Ovary (tissue), 9 donors: Measurements from ENCODE around the gene ABCA9. TPM values are rescaled to one million over a fixed set of nuclear protein-coding genes. Genes with fewer than 3 reads are reported as not detected.
A peak's percentile ranks its signal among the peaks of the same experiment; 100 is the strongest.

Experiments used
- DNase-seq, 5 donors: peaks; one replicate each; pipeline ENCODE4 v3.0.0-alpha.2; 2019 to 2020
- H3K27ac ChIP-seq, 2 donors: fragments of 200-600 bp; one replicate each; pipeline versions ENCODE4 v1.5.1 to v1.8.0; 2019 to 2022
- H3K27me3 ChIP-seq: fragments of 200-600 bp; one replicate; pipeline ENCODE4 v1.8.0; 2022
- H3K36me3 ChIP-seq: fragments of 200-600 bp; sonication (generic); one replicate; pipeline ENCODE4 v1.5.1; 2019
- H3K4me1 ChIP-seq: one replicate; pipeline ENCODE4 v1.8.1; 2013; ENCODE audit warnings: mild to moderate bottlenecking, moderate library complexity; ENCODE audit not compliant: insufficient read depth
- H3K4me3 ChIP-seq: fragments of 200-600 bp; sonication (generic); one replicate; pipeline ENCODE4 v1.5.1; 2017
- H3K9me3 ChIP-seq, 2 donors: fragments of 200-600 bp in 1 of 2; sonication (generic) in 1 of 2; one replicate each; pipeline versions ENCODE4 v1.5.1 to v1.8.1; 2013 to 2019; ENCODE audit warnings: mild to moderate bottlenecking in 1 of 2, moderate library complexity in 1 of 2
- CTCF ChIP-seq, 3 donors: fragments of 450-650 bp in 2 of 3; fragments of 200-600 bp in 1 of 3; IDR thresholded peaks; one replicate each; pipeline versions ENCODE4 v1.5.1 to v1.8.0; 2016 to 2022; ENCODE audit warnings: antibody characterized with exemption in 3 of 3, mild to moderate bottlenecking in 1 of 3
- EP300 ChIP-seq: sonication (generic); formaldehyde crosslinking; IDR thresholded peaks from one replicate; pipeline ENCODE4 v1.6.1; 2017; ENCODE audit warnings: antibody characterized with exemption
- POLR2A ChIP-seq: fragments of 450-650 bp; IDR thresholded peaks from one replicate; pipeline ENCODE4 v1.6.1; 2017; ENCODE audit warnings: antibody characterized with exemption, mild to moderate bottlenecking, moderate library complexity
- WGBS, 3 donors: extraction: QIAGEN DNeasy Blood & Tissue Kit in 1 of 3; methylation state at CpG; one replicate each; pipeline versions ENCODE4 v1.1.5 to v1.1.7; 2013 to 2017; 5-methylcytosine and 5-hydroxymethylcytosine counted together
- intact Hi-C, 4 donors: fragments of 100-400 bp; cut with DNase I; formaldehyde crosslinking; loops; one replicate each; pipeline versions ENCODE4 v1.11.0 to v1.15.1; 2022 to 2023
- polyA plus RNA-seq, 2 donors: library from polyadenylated mRNA; stranded (reverse); fragments of 200-250 nt in 1 of 2; fragments of 350-450 nt in 1 of 2; fragmentation: Illumina TruSeq in 1 of 2; extraction: RNeasy Lipid Tissue Mini Kit (QIAGEN cat#74804) in 1 of 2; gene quantifications; one replicate each; pipeline ENCODE4 v1.2.3, GENCODE V29; 2013 to 2014
- total RNA-seq, 7 donors: library from RNA; depleted of rRNA in 2 of 7; stranded (reverse); fragments of >200 nt in 2 of 7; fragmentation: NEBNext Ultra II Directional in 3 of 7; extraction: Animal tissue kit (Norgen Biotek cat#: 25700) in 3 of 7; gene quantifications; one replicate each; pipeline versions ENCODE4 v1.1.0 to v1.2.4, GENCODE V29; 2016 to 2023
- donor health status: DM: no; HTN: no; CAD: no; lungs with moderate emphysema.
- donor health status: DM: no; HTN: no; CAD: no.
- donor health status: Bipolar disorder and iron deficiency.
- donor health status: DM: yes; HTN: yes; CAD: no.
- donor health status: DM: no; HTN: no; CAD: no.
- donor health status: DM: yes; HTN: yes; CAD: no.

Gene ABCA9
- total and polyA plus RNA-seq, 9 donors = 15.0 to 111 (median 26.1) TPM

DNA sequence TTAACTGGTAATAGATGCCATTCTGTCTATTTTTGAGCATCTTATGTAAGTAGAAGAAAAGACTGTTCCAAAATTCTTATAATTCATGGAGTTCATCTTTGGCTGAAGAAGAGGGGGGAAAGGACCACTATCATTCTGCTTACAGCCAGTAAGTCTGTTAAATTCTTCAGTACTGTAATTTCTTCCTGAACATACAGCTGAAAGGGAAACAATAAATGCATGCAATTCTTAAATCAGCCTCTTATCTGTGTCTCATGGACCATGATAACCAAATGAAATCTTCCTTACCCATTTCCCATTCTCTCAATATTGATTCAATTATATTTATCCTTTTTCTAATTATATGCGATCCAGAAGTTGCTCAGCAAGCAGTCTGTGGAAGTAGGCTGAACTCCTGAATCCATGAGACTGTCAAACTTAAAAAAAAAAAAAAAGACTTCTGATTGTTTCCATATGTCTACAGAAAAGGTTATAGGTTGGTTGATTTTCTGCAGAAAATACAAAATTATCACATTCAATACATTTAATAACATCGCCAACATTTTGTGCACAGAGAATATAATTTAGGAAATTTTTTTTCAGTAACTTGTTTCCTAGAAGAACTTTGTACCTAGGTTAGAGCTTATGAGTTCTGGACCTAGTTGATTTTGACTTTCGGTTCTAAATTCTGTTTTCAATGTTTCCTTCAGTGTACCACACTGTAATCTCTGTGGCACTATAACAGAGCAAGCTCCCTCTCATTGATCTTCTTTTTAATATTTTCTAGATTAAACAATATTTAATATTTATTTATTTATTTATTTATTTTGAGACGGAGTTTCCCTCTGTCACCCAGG, 1.2 kb upstream of the ABCA9 start:
- no peaks in the 10 kb centered on the region for H3K27me3 ChIP-seq
- no peaks in the 10 kb centered on the region for H3K36me3 ChIP-seq
- intact Hi-C loops = no loop called here
- TF ChIP-seq EP300 (no peak), CTCF (IDR thresholded peaks at IDR 0.05) (no peak), POLR2A (no peak)
- no peak for DNase-seq
- H3K9me3 ChIP-seq = no peaks in the 10 kb centered on the region
- peak overlapping the region in 1 of 2 donors; percentile 79 for H3K27ac ChIP-seq
- WGBS, 3 donors = 61 to 68% (median 63%) methylated on average over 4 of the region's 4 CpGs
- H3K4me1 ChIP-seq = peaks cover 9% of the 10 kb centered on the region
- H3K4me3 ChIP-seq = no peak overlapping the region

DNA sequence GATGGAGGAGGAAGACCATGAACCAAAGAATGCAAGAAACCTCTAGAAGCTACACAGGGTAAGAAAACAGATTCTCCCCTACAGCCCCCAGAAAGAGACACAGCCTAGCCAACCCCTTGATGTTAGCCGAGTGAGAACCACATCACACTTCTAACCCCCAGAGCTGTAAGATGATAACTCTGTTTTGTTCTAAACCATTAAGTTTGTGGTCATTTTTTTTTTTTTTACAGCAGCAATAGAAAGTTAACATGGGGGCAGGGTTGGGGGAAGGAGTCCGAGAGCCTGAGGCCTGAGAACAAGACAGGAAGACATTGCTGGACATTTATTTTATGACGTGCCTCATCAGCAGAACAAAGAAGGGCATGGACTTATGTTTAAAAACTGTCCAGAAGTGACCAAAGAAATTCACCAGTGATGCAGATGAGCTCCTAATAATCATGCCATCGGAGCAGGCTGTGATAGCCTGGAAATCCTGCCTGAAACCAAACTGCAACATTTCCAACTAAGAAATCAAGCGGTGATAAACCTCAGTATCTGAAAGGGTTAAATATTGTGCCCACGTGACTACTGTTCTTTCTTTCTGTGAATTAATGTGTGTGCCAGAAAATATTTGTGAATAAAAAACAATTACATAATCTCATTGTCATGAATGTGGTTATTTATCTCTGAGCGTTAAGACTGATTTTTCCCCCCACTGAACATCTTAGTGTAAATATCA, 1.1 kb downstream of the ABCA9 start:
- H3K4me1 ChIP-seq = peaks cover 9% of the 10 kb centered on the region
- H3K27ac ChIP-seq = peak overlapping the region in 1 of 2 donors; percentile 79
- no peaks in the 10 kb centered on the region for H3K36me3 ChIP-seq
- H3K9me3 ChIP-seq = no peaks in the 10 kb centered on the region
- H3K27me3 ChIP-seq = no peaks in the 10 kb centered on the region
- TF ChIP-seq EP300 = no peak
- TF ChIP-seq POLR2A = no peak
- TF ChIP-seq CTCF (IDR thresholded peaks at IDR 0.05) = no peak
- WGBS, 3 donors = 12 to 20% (median 16%) methylated on average over 7 of the region's 7 CpGs
- intact Hi-C loops = no loop called here
- peak overlapping the region; percentile 1 for H3K4me3 ChIP-seq
- DNase-seq = no peak

GRCh38 chr17:69058165-69058564, 2.6 kb downstream of the ABCA9 start:
- Histone ChIP-seq H3K27me3 (no peaks in the 10 kb centered on the region), H3K4me3 (no peak overlapping the region), H3K4me1 (peaks cover 9% of the 10 kb centered on the region), H3K36me3 (no peaks in the 10 kb centered on the region), H3K9me3 (no peaks in the 10 kb centered on the region), H3K27ac (no peak overlapping the region)
- DNase-seq = no peak
- intact Hi-C loops = no loop called here
- 95 to 100% (median 100%) methylated on average over 1 of the region's 1 CpG for WGBS, 3 donors
- TF ChIP-seq POLR2A = no peak
- TF ChIP-seq EP300 = no peak
- no peak for TF ChIP-seq CTCF (IDR thresholded peaks at IDR 0.05)

GRCh38 chr17:69057280-69057679, 3.4 kb downstream of the ABCA9 start:
- WGBS, 3 donors = 92 to 100% (median 95%) methylated on average over 1 of the region's 1 CpG
- intact Hi-C loops = no loop called here
- Histone ChIP-seq H3K9me3 (no peaks in the 10 kb centered on the region), H3K27me3 (no peaks in the 10 kb centered on the region), H3K36me3 (no peaks in the 10 kb centered on the region), H3K4me1 (peaks cover 5% of the 10 kb centered on the region), H3K27ac (no peak overlapping the region), H3K4me3 (no peak overlapping the region)
- DNase-seq = no peak
- TF ChIP-seq EP300 (no peak), POLR2A (no peak), CTCF (IDR thresholded peaks at IDR 0.05) (no peak)
